Stimulated activated CD4-positive, alpha-beta T cell treated with anti-CD3 and anti-CD28 coated beads, Interleukin-1b, Interleukin-23, amount 100 ng/mL, for 1 hour (primary cell): Measurements from ENCODE around the gene RDH13.
"Not testable (repeated sequence)": the region's sequence is repeated elsewhere in the genome, so short reads cannot be mapped to it uniquely, and the experiment has no call there.

Source experiments
- DNase-seq, 2 donors: peaks; one replicate each; pipeline ENCODE4 v3.0.0-alpha.2; 2020; ENCODE audit warnings: low read depth in 2 of 2

RDH13 gene

DNA sequence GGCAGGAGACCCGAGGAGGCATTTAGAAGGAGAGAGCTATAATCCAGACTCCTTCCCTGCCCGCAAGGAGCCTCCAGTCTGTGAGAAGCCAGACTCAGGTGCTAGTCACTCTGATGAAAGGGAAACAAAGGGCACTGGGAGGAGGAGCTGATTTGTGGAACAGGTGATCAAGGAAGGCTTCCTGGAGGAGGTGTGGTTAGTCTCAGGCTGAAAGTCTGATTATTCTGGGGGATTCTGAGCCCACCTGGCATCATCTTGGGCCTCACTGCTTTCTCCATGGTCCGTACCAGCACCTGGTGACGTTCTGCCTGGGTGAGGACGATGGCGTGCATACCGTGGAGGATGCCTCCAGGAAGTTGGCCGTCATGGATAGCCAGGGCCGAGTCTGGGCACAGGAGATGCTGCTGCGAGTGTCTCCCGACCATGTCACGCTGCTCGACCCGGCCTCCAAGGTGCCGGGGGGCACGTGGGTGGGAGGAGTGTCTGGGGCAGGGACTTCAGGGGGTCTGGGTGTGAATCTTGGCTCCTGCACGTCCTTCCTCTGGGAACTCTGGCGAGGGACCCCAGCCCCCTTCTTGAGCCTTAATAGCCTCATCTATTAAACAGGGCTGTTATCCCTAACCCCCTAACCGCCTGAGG, 16.6 kb upstream of the RDH13 start:
- no peak for DNase-seq

GRCh38 chr19:55078996-55079395, 16.0 kb upstream of the RDH13 start:
- no peak for DNase-seq

- DNase-seq = no peak
Measured at GRCh38 chr19:55077106-55077505, 14.2 kb upstream of the RDH13 start.

DNA sequence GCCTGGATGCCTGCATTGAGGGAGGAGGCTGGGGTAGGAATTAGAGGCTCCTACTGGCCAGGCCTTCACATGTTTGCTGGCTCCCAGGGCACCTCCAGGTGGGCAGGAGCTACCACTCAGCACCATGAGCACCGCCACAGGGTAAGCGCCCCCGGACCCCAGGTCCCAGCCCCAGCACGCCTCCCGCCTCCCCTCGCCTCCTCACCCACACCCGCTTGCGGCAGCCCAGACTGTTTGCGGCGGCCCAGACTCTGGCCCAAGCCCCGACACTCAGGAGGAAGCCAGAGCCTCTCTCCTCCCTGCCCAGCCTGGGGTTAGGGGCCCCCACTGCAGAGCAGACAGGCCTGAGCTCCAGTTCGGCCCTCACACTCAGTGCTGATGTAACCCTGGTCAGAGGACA, 13.4 kb upstream of the RDH13 start:
- DNase-seq = no peak

DNA sequence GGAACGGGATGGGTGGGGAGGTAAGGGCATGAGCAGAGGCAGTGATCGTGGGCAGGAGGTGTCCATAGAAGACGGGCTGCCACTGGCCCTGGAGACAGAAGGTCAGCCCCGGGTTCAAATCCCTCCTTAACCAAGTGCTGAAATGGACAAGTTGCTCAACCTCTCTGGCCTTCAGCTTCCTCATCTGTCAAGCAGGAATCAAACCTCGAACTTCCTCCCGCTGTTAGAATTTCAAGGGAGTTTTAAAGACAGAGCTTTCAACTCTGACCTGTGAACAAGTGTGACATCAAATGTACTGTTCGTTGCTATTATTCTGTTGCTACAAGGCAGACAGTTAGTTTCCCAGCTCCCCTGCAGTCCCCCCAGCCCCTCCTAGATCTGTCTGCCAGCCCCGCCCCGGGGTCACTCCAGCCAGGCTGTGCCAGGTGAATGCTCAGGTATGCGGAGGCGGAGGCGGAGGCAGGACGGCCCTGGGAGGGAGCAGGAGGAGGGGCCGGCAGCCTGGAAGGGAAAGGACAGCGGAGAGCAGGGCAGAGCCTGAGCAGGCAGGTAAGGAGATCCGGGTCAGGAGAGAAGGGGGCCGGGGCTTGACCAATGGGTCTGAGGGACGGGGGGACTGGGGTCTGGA, 12.5 kb upstream of the RDH13 start, which contains the start of gene EPS8L1:
Gene EPS8L1, plus strand, starts transcription at position 499 of the 628 bp plus-strand sequence. CDS start 576 bp downstream, outside the sequence.
- no peak for DNase-seq

- no peak for DNase-seq
Measured at GRCh38 chr19:55071913-55072312, 9.0 kb upstream of the RDH13 start.

- no peak for DNase-seq
Measured at GRCh38 chr19:55071129-55071502, 8.2 kb upstream of the RDH13 start.

DNA sequence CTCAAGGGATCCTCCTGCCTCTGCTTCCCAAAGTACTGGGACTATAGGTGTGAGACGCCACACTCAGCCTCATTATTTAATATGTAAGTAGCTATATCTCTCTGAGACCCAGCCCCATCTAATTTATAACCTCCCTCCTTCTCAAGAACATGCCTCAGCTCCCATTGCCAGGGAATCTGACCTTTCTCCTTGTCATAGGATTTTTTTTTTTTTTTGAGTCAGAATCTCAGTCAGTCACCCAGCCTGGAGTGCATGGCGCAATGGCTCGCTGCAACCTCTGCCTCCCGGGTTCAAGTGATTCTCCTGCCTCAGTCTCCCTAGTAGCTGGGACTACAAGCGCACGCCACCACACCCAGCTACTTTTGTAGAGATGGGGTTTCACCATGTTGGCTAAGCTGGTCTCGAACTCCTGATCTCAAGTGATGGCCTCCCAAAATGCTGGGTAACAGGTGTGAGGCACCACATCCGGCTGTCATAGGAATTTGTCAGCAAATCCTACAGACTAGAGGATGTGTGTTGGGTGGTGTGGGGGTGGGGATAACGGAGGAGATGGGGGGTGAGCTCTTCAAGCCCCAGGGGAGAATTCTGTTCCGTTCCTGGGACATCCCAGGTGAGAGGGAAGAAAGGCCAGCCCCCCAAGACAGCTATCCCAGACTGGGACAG, 7.6 kb upstream of the RDH13 start:
- no peak for DNase-seq

DNA sequence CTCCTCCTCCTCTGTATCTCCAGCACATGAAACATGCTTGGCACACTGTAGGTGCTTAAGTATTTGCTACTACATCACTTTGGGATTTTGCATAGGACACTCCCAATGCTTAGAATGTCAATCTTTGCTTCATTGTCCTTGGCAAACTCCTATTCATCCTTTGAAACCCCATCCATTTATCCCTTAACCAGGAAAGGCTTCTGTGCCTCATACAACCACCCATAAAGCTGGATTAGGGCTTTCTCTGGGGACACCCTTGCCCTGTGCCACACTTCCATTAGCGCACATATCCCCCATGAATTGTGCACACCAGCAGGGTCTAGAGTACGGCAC, 6.9 kb upstream of the RDH13 start:
- DNase-seq = no peak

GRCh38 chr19:55068950-55069864, 6.3 kb upstream of the RDH13 start:
- no peak for DNase-seq

DNA sequence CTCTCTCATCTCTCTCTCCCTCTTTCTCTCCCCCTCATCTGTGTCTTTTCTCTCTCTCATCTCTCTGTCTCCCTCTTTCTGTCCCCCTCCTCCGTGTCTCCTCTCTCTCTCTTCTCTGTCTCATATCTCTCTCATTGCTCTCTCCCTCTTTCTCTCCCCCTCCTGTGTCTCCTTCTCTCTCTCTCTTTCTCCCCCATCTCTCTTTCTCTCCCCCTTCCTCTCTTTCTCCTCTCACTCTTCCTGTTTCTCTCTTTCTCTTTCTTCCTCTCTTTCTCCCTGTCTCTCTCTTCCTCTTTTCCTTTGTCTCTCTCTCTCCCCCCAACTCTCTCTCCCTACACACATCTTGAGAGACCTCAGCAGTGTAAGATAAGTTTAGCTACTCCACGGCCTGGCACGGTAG, 4.9 kb upstream of the RDH13 start:
- DNase-seq = no peak

- no peak for DNase-seq
Measured at GRCh38 chr19:55066107-55066709, 3.3 kb upstream of the RDH13 start.

GRCh38 chr19:55065516-55065915, 2.6 kb upstream of the RDH13 start:
- DNase-seq = not testable (repeated sequence)

DNA sequence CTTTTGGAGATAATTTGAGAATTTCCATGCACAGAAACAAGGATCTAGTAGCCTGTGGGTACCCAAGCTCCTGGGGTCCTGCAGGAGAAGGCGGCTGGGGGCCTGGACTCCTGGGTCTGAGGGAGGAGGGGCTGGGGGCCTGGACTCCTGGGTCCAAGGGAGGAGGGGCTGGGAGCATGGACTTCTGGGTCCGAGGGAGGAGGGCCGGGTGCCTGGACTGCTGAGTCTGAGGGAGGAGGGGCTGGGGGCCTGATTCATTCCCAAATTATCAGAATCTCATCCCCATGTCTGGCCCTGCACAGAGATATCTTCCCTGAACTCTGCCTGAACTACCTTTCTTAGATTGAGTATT, 520 bp upstream of the RDH13 start:
- DNase-seq = no peak

DNA sequence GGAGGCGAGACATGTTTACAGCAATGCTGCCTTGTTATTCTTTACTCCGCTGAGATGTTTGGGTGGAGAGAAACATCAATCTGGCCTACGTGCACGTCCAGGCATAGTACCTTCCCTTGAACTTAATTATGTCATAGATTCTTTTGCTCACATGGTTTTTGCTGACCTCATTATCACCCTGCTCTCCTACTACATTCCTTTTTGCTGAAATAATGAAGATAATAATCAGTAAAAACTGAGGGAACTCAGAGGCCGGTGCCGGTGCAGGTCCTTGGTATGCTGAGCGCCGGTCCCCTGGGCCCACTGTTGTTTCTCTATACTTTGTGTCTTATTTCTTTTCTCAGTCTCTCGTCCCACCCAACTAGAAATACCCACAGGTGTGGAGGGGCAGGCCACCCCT, 2.7 kb downstream of the RDH13 start:
- not testable (repeated sequence) for DNase-seq

GRCh38 chr19:55058781-55059610, 4.0 kb downstream of the RDH13 start:
- DNase-seq = no peak

DNA sequence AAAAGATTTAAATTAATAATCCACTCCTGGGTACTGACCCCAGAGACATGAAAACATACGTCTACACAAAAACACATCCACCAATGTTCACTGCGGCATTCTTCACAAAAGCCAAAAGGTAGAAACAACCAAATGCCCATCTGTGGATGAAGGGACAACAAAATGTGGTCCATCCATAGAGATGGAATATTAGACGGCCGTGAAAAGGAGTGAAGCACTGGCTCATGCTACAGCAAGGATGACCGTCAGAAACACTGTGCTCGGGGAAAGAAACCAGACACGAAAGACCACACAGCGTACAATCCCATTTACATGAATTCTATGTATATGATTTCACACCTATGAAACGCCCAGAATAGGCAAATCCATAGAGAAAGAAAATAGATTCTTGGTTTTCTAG, 6.1 kb downstream of the RDH13 start:
- DNase-seq = no peak

DNA sequence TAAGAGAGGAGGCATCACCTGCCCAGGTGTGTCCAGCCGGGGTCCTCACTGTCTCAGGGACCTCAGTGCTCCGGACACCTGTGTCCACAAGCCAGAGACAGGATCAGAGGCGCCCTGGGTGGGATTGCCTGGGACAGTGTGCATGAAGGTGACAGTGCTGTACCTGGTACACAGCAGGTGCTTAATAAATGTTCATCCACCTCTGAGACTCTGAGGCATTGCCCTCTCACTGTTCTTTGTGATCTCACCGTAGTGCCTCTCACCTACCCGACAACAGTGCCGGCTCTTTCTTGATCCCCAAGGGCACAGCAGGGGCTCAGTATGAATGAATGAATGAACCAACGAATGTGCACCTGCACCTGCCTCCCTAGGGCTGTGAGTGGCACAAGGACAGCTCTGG, 9.2 kb downstream of the RDH13 start:
- no peak for DNase-seq

DNA sequence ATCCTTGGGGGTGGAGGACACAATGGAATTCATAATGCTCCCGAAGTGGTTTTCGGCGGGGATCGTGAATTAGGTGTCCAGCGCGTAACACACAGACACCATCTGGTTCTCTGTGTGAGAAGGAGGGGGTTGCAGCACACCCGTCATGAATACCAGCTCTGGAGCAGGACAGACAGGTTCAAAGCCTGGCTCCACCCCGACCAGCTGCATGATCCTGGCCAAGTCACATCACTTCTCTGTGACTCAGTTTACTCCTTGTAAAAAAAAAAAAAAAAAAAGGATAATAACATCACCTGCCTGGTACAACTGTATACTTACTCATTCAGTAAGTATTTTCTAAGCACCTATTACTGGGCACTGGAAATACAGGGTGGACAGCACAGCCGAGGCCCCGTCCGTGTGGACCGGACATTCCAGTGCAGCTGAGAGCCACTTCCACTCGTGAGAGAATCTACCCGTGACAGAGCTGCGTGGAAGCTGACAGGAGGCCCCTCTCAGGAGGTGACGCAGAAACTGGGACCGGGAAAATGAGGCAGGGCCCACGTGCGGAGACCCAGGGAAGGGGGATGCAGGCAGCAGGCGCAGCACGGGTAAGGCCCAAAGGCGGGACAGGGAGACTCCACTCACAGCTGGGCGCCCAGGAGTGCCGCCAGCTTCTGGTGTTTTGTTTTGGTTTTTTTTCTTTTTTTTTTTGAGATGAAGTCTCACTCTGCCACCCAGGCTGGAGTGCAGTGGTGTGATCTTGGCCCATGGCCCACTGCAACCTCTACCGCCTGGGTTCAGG, 12.0 kb downstream of the RDH13 start:
- DNase-seq = no peak

GRCh38 chr19:55048446-55048845, 14.5 kb downstream of the RDH13 start:
- DNase-seq = no peak
